Right lobe of liver (tissue), 4 donors: ENCODE results near the gene RPS21.

ENCODE experiments used
- CTCF ChIP-seq, 4 donors: fragments of 200-600 bp in 3 of 4; fragments of 450-650 bp in 1 of 4; IDR thresholded peaks; one replicate each; pipeline versions ENCODE4 v1.5.1 to v1.8.0; 2016 to 2022; ENCODE audit warnings: antibody characterized with exemption in 4 of 4, mild to moderate bottlenecking in 2 of 4
- POLR2A ChIP-seq: fragments of 450-650 bp; IDR thresholded peaks from one replicate; pipeline ENCODE4 v1.6.1; 2017; ENCODE audit warnings: antibody characterized with exemption, mild to moderate bottlenecking
- donor health status: DM: no; HTN: no; CAD: no.
- donor health status: DM: no; HTN: no; CAD: no.
- donor health status: DM: no; HTN: yes; CAD: no.

DNA sequence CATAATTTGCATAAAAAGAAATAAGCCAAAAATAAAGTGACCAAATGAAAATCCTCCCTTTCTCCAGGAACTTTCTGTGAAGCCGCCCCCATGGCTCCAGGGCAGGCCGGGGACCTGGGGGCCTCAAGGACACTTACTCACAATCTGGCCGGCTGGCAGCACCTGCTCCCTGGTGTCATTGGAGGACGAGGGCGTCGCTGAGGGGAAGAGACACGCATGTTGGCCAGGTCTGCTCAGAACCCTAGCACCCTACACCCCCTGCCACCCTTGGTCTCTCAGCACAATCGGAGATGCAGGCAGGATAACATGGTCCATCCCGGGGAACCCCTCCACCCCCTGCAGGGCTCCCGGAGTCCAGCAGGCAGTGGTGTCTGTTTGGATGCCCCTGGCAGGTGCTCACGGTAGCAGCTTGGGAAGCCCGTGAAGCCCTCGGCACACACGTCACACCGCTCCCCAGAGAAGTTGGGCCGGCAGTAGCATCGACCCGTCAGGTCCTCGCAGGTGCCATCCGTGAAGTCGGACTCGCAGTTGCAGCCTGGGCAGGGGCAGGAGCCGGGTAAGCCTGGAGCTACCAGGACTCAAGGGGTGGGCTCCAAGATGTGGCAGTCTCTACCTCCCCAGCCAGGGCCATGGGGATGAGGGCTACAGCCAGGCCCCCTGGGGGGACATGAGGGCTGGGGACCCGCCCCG is 41.1 kb upstream of the RPS21 start:
- TF ChIP-seq POLR2A: no peak
- TF ChIP-seq CTCF (IDR thresholded peaks at IDR 0.05): no peak
